Activated T-cell treated with anti-CD3 and anti-CD28 coated beads for 48 hours (primary cell): Measurements from ENCODE around the gene PNPLA7.
A peak's percentile ranks its signal among the peaks of the same experiment; 100 is the strongest.
"Not testable (repeated sequence)": the region's sequence is repeated elsewhere in the genome, so short reads cannot be mapped to it uniquely, and the experiment has no call there.

Source experiments
- DNase-seq: peaks from one replicate; pipeline ENCODE4 v3.0.0-alpha.2; 2020; ENCODE audit warnings: low read depth

PNPLA7 gene

DNA sequence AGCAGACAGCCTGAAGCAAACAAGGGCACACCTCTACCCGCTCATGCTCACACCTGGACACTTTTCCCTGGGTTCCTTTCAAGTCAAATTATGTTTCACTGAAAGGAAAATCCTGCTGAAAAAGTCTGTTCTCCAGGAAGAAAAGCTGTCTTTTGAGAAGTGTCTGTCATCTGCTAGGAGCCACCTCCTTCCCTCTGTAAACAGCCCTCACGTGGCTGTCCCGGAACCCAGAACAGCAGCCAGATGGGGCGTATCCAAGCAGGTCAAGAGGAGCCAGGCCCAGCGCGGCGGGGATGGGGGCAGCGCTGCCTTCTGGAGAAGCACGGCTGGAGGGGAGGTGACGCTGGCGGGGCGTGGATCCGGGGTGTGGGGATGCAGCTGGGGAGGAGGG, at the start of gene PNPLA7:
TSS of gene PNPLA7 (minus strand) at position 172 of the 391 bp plus-strand sequence. CDS start 205 bp downstream, outside the sequence.
- peak; percentile 31 for DNase-seq

DNA sequence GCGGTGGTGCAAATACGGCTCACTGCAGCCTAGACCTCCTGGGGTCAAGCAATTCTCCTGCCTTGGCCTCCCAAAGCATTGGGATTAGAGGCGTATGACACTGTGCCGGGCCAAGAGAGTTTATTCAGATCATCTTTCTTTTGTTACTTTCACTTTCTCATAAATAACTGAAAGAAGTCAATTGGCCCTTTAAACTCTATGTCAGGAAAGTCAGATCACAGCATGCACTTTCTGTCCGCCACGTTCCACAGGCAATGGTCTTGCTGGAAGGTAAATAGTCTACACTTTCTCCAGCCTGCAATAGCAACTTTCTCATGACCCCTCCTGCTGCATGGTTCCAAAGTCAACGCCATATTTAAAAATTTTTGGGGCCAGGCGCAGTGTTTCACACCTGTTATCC, 48.7 kb upstream of the PNPLA7 start:
- no peak for DNase-seq

DNA sequence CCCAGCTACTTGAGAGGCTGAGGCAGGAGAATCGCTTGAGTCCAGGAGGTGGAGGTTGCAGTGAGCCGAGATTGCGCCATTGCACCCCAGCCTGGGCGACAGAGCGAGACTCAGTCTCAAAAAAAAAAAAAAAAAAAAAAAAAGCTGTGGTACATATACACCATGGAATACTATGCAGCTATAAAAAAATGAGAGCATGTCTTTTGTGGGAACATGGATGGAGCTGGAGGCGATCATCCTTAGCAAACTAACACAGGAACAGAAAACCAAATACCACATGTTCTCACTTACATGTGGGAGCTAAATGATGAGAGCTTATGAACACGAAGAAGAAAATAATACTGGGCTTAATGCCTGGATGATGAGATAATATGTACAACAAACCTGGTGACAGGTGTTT, 46.4 kb upstream of the PNPLA7 start:
- DNase-seq, result not testable (repeated sequence)

DNA sequence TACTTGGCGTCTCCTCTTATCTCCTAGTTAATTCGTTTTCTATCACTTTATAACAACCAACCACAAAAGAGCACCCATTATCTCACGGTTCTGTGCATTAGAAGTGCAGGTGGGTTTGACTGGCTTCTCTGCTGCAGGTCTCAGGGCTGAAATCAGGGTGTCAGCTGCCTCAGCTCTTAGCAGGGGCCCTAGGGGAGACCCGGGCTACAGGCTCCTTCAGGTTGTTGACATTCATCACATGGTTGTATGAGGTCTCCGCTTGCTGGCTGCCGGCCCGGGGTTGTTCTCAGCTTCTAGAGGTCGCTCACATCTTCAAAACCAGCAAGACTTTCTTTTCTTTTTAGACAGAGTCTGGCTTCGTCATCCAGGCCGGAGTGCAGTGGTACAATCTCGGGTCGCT, 43.0 kb upstream of the PNPLA7 start:
- DNase-seq, result no peak

DNA sequence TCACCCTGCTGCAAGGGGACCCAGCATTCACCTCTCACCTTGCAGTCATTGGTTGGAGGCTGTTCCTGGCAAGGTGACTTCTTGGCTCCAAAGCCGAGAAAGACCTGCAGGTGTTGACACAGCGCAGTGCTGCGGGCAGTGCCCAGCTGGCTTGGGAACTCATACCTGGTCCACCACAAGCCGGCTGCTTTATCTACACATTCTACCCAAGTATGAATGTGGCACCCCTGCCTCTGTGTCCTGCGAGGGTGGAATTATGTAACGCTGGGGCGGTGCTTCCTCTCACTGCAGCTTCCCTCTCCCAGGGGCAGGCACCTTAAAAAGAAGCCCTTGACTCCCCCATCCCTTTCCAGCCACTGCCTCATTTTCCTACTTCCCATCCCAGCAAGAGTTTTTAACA, 42.6 kb upstream of the PNPLA7 start:
- DNase-seq, result no peak

DNA sequence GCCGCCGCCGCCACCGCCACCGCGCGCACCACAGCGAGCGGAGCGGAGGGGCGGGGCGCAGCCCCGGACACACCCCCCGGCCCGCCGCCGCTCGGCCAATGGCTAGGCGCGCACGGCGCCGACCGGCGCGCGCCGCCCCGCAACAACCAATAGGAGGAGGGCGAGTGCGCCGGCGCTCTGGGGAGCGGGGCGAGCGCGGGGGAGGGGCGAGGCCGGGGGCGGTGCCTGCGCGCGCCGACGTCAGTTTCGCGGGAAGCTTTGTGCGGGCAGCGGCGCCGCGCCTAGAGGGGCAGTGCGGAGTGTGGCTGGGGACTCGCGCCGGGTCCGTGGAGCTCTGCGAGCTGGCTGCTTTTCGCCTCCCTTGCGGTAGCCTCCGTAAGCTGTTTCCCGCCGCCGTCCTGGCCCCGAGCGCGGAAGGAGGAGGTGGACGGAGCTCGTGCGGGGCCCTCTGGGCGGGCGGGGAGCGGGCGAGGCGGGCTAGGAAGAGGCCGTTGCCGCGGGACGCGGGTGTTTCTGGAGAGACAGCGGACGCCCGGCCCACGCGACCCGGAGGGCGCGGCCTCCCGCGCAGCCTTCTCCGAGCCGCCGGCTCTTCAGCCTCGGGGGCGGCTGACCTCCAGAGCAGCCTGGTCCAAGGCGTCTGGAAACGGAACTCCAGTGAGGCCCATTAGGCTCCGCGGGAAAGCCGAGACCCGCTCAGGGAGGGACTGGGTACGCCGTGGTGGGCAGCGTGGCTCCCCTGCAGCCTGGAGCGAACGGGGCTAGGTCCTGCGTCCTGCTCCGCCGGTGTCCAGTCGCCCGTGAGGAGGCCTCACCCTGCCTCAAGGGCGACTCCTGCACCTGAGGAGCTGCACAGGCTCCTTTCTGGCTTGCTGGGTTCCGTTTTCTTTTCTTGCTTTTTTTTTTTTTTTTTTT, 40.5 kb upstream of the PNPLA7 start, which contains the start of gene ZMYND19:
TSS of gene ZMYND19 (minus strand) at position 44 of the 915 bp plus-strand sequence. CDS start 249 bp downstream, outside the sequence.
- peak; percentile 92 for DNase-seq

DNA sequence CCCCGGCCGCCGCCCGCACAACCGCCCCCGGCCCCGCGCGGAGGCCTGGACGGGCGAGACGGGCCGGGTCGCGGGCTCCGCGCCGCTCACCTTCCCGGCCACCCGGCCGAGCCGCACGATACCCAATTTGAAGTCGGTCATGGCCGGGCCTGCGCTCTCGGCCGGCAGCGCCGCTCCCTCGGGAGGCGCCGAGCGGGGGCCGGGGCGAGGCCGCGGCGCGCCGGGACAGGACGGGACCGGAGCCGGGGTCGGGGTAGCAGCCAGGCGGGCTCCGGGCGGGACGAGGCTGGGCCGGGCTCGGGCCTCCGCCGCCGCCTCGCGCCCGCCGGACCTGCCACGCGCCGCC, 39.9 kb upstream of the PNPLA7 start:
- DNase-seq, result no peak

DNA sequence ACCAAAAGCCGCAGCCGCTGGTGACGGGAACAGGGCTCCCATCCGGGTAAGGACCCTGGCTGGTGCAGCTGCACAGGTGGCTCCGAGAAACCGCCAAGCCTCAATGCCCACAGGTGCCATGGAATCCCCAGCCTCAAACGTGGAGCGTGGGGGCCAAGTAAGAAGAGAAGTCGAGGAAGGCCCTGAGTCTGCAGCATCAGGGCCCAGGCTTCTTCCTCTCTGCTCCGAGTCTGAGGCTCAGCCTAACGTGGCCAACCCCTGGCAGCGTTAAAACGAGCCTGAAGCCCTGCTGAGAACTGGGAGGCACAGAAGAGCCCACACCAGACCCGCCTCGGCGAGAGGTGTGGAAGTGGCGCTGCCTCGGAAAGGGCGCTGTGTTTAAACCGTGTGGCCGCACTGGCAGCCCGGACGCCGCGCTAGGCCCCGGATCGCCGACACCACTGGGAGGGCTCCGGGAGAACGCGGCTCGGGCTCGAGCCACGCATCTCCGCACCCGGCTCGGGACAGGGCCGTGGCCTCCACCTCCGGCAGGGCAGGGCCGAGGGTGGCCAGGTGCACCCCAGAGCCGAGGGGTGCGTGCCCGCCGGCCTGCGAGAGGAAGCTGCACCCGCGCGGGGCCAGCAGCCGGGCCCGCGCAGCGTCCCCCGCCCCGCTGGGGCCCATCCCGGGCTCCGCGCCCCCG, 39.4 kb upstream of the PNPLA7 start:
- DNase-seq, result no peak

DNA sequence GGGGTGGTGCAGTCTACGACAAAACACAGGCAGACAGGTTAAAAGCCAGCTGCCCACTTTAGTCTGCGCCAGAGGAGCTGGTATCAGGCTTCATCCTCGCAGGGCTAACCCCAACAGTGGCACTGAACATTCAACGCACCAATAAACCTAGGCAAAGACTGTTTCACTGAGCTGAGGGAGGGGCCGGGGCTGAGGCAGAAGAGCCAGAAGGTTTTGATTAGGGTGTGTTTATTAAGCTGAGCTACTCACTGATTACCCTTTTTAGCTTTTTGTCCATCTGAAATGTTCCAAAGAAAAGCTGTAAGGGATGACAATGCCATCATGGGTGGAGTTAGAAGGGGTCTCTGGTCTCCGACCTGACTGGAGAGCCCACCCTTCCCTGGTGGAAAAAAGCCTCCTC, 38.7 kb upstream of the PNPLA7 start:
- no peak for DNase-seq

DNA sequence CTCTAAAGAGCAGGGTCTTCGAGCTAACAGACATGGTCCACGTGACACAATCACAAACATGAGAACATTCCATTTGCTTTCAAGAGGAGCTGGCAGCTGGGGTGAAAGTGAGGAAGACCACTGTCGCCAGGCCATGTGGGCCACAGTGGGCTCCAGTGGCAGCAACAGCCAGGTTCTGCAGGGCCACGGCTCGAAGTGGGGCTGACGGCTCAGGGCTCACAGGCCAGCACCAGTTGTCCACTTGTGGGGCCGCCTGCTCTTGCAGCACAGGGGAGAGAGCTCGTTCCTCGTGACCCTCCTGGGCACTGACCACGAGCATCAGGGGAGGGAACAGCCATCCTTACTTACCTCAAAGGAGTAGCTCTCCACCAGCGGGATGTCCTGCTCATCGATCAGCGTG, 38.1 kb upstream of the PNPLA7 start:
- no peak for DNase-seq

DNA sequence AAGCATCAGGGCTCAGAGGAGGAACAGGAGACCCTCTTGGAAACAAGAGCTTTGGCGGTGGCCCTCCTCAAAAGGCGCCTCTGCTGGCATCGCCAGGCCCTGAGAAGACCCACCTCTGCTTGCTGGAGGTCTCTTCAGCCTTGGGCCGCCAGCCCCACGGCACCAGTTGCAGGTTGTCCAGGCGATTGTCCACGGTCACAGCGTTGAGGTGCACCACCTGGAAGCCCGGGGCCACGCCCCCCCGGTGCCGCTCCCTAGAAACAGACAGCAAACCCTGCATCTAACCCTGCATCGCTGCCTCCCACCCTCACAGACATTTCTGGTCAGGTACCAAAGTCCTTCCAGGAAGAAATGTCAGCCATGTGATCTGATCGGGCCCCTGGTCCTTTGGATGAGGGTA, 36.7 kb upstream of the PNPLA7 start:
- no peak for DNase-seq

DNA sequence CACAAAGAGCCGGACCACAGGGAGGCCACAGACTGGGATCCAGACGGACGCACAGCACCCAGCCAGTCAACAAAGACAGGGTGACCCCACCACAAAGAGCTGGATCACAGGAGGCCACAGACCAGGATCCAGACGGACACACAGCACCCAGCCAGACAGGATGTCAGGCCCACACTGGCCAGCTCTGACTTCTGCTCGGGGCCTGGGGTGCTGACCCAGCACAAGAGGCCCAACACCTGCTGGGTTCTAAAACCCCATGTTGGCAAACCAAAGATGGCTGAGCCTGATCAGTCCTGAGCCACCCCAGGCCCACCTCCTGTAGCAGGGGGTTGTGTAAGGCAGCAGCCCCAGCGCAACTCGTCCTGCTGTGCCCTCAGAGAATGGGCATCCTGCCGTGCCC, 33.8 kb upstream of the PNPLA7 start:
- no peak for DNase-seq

DNA sequence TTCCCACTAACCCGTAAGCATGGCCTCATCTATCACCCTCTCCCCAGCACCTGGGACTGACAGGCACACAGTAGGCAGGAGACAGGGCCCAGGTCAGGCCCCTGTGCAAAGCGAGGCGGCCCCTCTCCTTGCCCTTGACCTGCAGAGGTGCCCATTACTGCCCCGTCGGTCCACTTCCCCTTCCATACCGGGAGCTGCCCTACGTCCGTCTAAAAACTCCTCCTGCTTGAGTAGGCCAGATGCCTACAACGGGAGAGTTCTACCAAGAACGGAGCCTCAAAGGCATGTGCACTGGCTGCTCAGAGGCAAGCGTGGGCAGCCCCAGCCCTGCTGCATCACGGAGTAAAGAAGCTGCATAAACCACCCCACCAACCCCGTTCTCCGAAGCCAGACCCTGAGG, 33.1 kb upstream of the PNPLA7 start:
- DNase-seq, result no peak

DNA sequence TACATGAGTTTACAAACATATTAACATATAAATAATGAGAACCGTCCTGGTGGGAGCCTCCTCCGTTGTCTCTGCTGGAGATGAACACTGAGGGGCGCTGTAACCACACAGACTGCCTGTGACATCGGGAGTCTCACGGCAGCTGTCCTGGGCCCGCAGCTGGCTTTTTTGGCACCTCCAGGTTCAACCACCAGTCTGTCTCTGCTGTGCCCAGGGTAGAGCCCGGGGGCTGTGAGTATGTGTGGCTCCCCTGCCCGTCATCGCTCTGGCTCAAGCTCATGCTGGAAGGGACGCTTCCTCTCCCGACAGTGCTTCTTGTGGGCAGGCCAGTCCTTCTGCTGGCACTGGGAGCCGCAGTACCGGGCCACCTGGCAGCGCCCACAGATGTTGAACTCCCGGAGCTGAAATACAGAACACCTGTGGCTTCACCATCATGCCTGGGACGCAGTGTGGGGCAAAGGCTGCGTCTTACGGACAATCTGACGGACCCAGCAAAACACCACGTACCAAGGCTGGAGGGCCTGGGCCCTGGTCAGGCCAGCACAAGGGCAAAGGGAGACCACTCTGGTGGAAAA, 32.2 kb upstream of the PNPLA7 start:
- DNase-seq, result no peak

DNA sequence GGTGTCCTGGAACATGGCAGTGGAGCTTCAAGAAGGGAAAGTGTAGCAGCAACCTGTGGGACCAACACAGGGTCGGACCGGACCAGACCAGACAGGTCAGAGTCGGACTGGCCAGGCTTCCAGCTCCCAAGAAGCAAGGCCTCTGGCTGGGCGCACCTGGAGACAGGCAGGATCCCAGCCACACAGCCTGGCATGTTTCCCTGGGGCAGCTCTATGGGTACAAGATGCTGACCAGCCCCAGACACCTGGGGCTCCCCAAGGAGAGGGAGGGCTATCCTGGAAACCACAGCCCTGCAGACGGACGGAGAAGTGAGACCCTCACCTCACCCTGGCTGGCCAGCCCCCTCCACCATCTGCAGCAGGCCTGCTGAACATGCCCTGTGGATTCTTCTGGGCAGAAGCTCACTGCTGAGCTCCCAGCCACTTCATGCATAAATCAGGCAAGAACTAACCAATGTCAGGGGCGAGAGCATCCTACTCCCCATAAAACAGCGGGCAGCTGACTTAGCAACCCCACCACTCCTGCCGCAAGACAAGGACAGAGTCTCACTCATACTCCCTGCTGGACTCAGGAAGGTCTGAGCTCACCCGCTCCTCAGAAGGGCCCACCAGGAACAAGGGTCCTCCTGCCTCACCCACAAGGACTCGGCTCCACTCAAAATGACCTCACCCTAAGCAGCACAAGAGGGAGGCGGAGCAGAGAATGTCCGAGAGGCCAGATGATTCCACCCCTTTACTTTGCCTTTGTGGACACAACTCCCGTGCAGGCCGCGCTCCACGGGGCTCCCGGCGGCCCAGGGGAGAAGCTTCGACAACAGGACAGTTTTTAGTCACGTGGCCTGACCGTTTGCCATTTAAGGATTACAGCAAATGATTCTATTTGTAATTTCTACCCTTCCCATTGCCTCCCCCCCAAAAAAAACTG, 31.4 kb upstream of the PNPLA7 start:
- DNase-seq, result no peak

DNA sequence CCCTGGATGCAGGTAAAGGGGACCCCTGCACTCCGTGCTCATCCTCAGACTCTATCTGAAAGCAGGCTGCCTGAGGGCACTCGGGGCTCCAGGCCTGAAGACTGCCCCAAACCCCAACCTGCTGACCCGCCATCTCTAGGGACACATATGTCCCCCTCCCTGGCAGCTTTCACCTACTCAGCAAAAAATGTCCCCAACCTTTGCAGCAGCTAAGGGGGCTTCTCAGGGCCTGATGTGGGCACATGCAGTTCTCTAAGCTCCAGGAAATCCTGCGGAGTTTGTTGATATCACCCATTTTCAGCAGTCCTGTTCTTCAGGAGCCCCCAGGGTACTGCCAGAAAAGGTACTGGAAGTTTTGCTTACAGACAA, 30.7 kb upstream of the PNPLA7 start:
- DNase-seq, result no peak

DNA sequence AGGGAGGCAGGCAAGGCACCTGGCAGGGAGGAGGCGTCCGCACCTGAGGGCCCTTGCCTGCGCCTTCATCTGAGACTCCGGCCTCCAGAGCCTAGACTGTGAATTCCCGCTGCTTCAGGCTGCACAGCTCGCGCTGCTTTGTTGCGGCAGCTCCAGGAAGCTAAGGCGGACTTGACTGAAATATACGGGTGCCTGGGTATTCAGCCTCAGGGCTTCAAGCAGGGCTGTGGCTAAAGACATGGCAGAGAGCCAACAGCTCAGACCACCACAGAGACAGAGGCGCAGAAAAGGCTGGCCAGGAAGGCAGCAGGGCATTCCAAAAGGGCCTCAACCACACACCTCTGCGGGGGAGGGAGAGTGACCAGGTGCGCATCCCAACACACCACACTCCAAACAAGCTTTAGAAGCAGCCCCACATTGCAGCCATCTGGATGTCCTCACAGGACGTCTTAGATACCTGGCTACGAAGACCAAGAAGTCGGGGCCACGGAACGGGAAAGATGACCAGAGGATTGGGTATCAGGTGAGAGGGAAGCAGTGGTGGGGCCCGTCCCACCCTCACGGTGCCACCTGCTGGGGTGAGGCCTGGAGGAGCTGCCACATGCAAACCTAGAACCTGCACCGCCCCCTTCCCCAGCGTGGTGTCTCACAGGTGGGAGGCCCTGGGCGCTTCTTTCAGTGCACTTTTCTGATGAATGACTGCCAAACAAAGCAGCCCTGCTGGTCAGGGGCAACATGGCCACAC, 30.2 kb upstream of the PNPLA7 start:
- DNase-seq, result no peak

DNA sequence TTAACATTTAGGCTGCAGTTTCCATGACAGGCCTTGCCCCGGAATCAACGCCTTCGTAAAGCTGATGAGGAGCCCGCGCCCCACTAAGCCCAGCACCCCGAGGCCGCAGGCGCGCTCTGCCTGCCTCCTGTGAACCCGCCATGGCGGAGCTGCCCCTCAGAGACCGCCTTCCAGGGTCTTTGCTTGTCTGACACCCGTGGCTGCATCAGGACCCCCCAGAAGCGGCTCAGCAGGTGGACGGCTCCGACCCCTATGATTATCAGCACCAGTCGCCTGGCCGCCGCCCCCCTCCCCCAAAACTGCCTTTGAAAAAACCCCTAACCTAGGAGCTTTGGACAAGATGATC, 29.0 kb upstream of the PNPLA7 start:
- DNase-seq, result no peak

DNA sequence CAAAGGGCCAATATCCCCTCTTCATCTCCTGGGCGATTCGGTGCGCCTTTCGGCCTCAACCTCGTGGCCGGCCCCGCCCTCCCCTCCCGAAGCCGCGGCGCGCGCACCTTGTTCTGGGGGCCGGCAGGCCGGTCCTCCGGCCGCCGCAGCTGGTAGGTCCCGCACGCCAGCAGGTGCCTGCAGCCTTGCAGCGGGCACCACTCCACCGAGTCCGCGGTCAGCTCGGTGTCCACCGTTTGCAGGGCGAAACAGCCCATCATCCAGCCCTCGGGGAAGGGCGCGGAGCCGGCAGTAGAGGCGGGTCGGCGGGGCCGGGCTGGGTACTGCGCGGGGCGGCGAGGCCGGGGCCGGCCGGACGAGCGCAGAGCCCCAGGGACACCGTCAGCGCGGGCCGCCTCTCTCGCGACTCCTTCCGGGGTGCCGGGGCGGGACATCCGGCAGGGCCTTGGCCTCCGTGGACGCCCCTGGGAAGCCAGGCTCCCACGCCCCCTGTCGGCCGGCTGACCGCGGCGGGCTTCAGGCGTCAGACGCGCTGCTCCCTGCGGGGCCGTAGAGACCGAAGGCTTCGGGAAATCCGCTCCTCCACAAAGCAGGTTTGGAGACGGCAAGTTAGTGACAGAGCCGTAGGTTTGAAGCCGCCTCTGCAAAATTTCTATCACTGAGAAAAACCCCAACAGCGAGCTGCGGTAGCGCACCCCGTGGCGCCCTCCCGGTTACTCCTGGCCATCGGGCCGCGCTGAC, 28.5 kb upstream of the PNPLA7 start, which contains the start of gene DPH7:
TSS of gene DPH7 (minus strand) at position 408 of the 741 bp plus-strand sequence. CDS start at position 260, 148 bp downstream.
- DNase-seq, result peak; percentile 97

DNA sequence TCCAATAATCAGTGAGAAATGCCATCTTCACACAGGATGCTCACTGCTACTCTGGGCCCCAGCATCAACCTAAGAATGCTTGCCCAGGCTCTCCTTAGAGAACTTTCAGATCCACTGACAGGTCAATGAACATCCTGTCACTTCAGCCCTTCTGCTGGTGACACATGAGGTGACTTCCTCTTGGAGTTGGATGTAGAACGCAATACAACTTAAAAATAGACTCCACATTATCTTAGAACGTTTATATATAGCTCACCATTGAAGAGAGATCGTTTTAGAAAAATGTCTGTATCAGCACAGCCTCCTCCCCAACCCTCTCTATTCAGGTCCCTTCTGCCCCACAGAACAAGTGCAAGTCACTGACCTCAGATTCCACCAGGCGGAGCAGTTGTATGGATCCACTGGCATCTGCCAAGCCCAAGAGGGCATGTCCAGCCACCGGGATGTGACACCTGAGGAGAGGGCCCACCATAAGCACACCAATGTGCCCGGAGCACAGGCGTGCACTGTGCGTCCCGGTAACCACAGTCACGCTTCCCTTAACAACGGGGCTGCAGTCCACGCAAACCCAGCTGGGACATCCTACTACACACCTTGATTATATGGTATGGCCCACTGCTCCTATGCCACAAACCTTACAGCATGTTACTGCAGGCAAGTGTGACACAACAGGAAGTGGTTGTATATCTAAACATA, 25.7 kb upstream of the PNPLA7 start:
- no peak for DNase-seq
